ENCODE measurements around the gene CYLC1. TPM values are rescaled to one million over a fixed set of nuclear protein-coding genes. Genes with fewer than 3 reads are reported as not detected.

CYLC1 gene
- total RNA-seq, 2 donors from 2014 or later = not detected

DNA sequence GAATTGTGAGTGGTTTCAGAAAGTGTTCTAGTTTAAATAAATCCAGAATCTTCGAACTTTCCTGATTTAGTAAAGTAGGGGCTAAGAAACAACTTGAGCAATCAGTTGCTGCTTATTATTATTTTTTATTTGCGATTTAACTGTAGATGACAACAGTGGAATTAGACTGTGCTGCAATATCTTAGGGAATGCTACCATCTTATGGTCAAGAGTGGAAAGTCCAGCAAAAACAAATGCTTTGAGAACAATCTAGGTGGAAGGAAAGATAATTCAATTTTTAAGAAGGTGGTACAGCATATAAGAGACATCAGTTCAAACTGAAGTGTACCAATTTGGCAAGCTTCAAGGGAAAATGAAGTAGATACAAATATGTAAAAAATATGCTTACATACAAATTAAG lies 73.3 kb downstream of the CYLC1 start:
- no peaks in the 10 kb centered on the region for H3K4me1 ChIP-seq
- ATAC-seq (no peak), DNase-seq (no peak)
- H3K27me3 ChIP-seq = no peaks in the 10 kb centered on the region
- WGBS, 2 donors = 48 to 62% methylated on average over 2 of the region's 2 CpGs
- TF ChIP-seq, protein P1, sequence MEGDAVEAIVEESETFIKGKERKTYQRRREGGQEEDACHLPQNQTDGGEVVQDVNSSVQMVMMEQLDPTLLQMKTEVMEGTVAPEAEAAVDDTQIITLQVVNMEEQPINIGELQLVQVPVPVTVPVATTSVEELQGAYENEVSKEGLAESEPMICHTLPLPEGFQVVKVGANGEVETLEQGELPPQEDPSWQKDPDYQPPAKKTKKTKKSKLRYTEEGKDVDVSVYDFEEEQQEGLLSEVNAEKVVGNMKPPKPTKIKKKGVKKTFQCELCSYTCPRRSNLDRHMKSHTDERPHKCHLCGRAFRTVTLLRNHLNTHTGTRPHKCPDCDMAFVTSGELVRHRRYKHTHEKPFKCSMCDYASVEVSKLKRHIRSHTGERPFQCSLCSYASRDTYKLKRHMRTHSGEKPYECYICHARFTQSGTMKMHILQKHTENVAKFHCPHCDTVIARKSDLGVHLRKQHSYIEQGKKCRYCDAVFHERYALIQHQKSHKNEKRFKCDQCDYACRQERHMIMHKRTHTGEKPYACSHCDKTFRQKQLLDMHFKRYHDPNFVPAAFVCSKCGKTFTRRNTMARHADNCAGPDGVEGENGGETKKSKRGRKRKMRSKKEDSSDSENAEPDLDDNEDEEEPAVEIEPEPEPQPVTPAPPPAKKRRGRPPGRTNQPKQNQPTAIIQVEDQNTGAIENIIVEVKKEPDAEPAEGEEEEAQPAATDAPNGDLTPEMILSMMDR (IDR thresholded peaks at IDR 0.05) = no peak
- TF ChIP-seq POLR2A (IDR thresholded peaks at IDR 0.05) = no peak
- no peaks in the 10 kb centered on the region for H3K9me3 ChIP-seq
- intact Hi-C loops (cut with DNase I) = no loop called here
- no peaks in the 10 kb centered on the region for H3K36me3 ChIP-seq (replicated peaks in 1 of 2; ENCODE audit: insufficient read depth in 1 of 2, low read depth in 2 of 2)
- no peak overlapping the region for H3K4me3 ChIP-seq
- no peak overlapping the region for H3K27ac ChIP-seq

Measured in body of pancreas (tissue), 4 donors.